ENCODE results near the gene RPUSD1. TPM values are rescaled to one million over a fixed set of nuclear protein-coding genes. Genes with fewer than 3 reads are reported as not detected.

RPUSD1 gene
- total and polyA plus RNA-seq, 5 donors from 2014 or later = 20.8 to 24.9 (median 22.8) TPM

Other genes with a start within 250 kb of the RPUSD1 start
- not detected for gene PRR35, start 228.0 kb downstream of the RPUSD1 start, total RNA-seq
- not detected for gene PRR35, start 228.0 kb downstream of the RPUSD1 start, polyA plus RNA-seq
- gene NHLRC4, start 221.4 kb downstream of the RPUSD1 start, total RNA-seq = 1.9 TPM
- 1 to 10 TPM; 3.7 to 5.6 (median 4.8) TPM for gene NHLRC4, start 221.4 kb downstream of the RPUSD1 start, polyA plus RNA-seq
- 25.7 TPM for gene PIGQ, start 218.4 kb downstream of the RPUSD1 start, total RNA-seq
- 10 to 100 TPM; 11.6 to 15.3 (median 12.9) TPM for gene PIGQ, start 218.4 kb downstream of the RPUSD1 start, polyA plus RNA-seq
- 12.1 TPM for gene RAB40C, start 198.3 kb downstream of the RPUSD1 start, total RNA-seq
- 1 to 10 TPM; 6.8 to 9.6 (median 8.2) TPM for gene RAB40C, start 198.3 kb downstream of the RPUSD1 start, polyA plus RNA-seq
- 0.22 TPM for gene WFIKKN1, start 157.4 kb downstream of the RPUSD1 start, total RNA-seq
- not detected for gene WFIKKN1, start 157.4 kb downstream of the RPUSD1 start, polyA plus RNA-seq
- 45.3 TPM for gene METTL26, start 152.1 kb downstream of the RPUSD1 start, total RNA-seq
- 100 to 1,000 TPM in 2 of 4 donors, 10 to 100 TPM in 2; 82.7 to 133 (median 102) TPM for gene METTL26, start 152.1 kb downstream of the RPUSD1 start, polyA plus RNA-seq
- gene MCRIP2, start 146.6 kb downstream of the RPUSD1 start, total RNA-seq = 10.5 TPM
- 10 to 100 TPM; 18.0 to 23.1 (median 18.4) TPM for gene MCRIP2, start 146.6 kb downstream of the RPUSD1 start, polyA plus RNA-seq
- 11.4 TPM for gene WDR90, start 139.0 kb downstream of the RPUSD1 start, total RNA-seq
- gene WDR90, start 139.0 kb downstream of the RPUSD1 start, polyA plus RNA-seq = 1 to 10 TPM in 2 of 4 donors, under 1 TPM in 2; 0.89 to 2.5 (median 1.1) TPM
- gene RHOT2, start 120.2 kb downstream of the RPUSD1 start, total RNA-seq = 212 TPM
- 10 to 100 TPM; 34.3 to 47.1 (median 38.4) TPM for gene RHOT2, start 120.2 kb downstream of the RPUSD1 start, polyA plus RNA-seq
- gene RHBDL1, start 112.7 kb downstream of the RPUSD1 start, total RNA-seq = 3.2 TPM
- 1 to 10 TPM in 1 of 4 donors, under 1 TPM in 2, not detected in 1; 0.49 to 1.5 (median 0.88) TPM for gene RHBDL1, start 112.7 kb downstream of the RPUSD1 start, polyA plus RNA-seq
- 63.2 TPM for gene STUB1, start 108.0 kb downstream of the RPUSD1 start, total RNA-seq
- gene STUB1, start 108.0 kb downstream of the RPUSD1 start, polyA plus RNA-seq = 100 to 1,000 TPM; 117 to 142 (median 135) TPM
- 22.7 TPM for gene JMJD8, start 104.0 kb downstream of the RPUSD1 start, total RNA-seq
- 10 to 100 TPM; 29.2 to 36.2 (median 33.4) TPM for gene JMJD8, start 104.0 kb downstream of the RPUSD1 start, polyA plus RNA-seq
- gene WDR24, start 98.0 kb downstream of the RPUSD1 start, total RNA-seq = 8.9 TPM
- gene WDR24, start 98.0 kb downstream of the RPUSD1 start, polyA plus RNA-seq = 10 to 100 TPM in 2 of 4 donors, 1 to 10 TPM in 2; 7.9 to 10.4 (median 10.0) TPM
- 18.6 TPM for gene FBXL16, start 82.6 kb downstream of the RPUSD1 start, total RNA-seq
- 10 to 100 TPM in 1 of 4 donors, 1 to 10 TPM in 3; 8.5 to 10.5 (median 9.3) TPM for gene FBXL16, start 82.6 kb downstream of the RPUSD1 start, polyA plus RNA-seq
- 4.6 TPM for gene METRN, start 73.3 kb downstream of the RPUSD1 start, total RNA-seq
- 10 to 100 TPM; 14.3 to 24.1 (median 17.7) TPM for gene METRN, start 73.3 kb downstream of the RPUSD1 start, polyA plus RNA-seq
- 13.6 TPM for gene ANTKMT, start 67.2 kb downstream of the RPUSD1 start, total RNA-seq
- gene ANTKMT, start 67.2 kb downstream of the RPUSD1 start, polyA plus RNA-seq = 10 to 100 TPM; 60.3 to 85.9 (median 64.4) TPM
- 2.5 TPM for gene CCDC78, start 61.9 kb downstream of the RPUSD1 start, total RNA-seq
- under 1 TPM; 0.37 to 0.70 (median 0.43) TPM for gene CCDC78, start 61.9 kb downstream of the RPUSD1 start, polyA plus RNA-seq
- 15.6 TPM for gene HAGHL, start 61.3 kb downstream of the RPUSD1 start, total RNA-seq
- 1 to 10 TPM; 2.2 to 4.3 (median 3.2) TPM for gene HAGHL, start 61.3 kb downstream of the RPUSD1 start, polyA plus RNA-seq
- gene CIAO3, start 47.4 kb downstream of the RPUSD1 start, total RNA-seq = 42.6 TPM
- 10 to 100 TPM; 17.2 to 26.6 (median 19.7) TPM for gene CIAO3, start 47.4 kb downstream of the RPUSD1 start, polyA plus RNA-seq
- not detected for gene MSLN, start 27.6 kb downstream of the RPUSD1 start, total RNA-seq
- not detected for gene MSLN, start 27.6 kb downstream of the RPUSD1 start, polyA plus RNA-seq
- gene CHTF18, start 239 bp upstream of the RPUSD1 start, total RNA-seq = 28.8 TPM
- 1 to 10 TPM; 1.1 to 5.9 (median 2.8) TPM for gene CHTF18, start 239 bp upstream of the RPUSD1 start, polyA plus RNA-seq
- not detected for gene GNG13, start 12.4 kb upstream of the RPUSD1 start, total RNA-seq
- gene GNG13, start 12.4 kb upstream of the RPUSD1 start, polyA plus RNA-seq = not detected
- gene LMF1, start 182.6 kb upstream of the RPUSD1 start, total RNA-seq = 40.0 TPM
- gene LMF1, start 182.6 kb upstream of the RPUSD1 start, polyA plus RNA-seq = 10 to 100 TPM in 3 of 4 donors, 1 to 10 TPM in 1; 9.9 to 12.9 (median 11.3) TPM
- gene SOX8, start 193.4 kb upstream of the RPUSD1 start, total RNA-seq = 1.1 TPM
- gene SOX8, start 193.4 kb upstream of the RPUSD1 start, polyA plus RNA-seq = under 1 TPM; 0.16 to 0.53 (median 0.24) TPM

Measured in CD4-positive, CD25-positive, alpha-beta regulatory T cell (primary cell).